ENCODE measurements around the gene CD1D. TPM values are rescaled to one million over a fixed set of nuclear protein-coding genes. Genes with fewer than 3 reads are reported as not detected.
A peak's percentile ranks its signal among the peaks of the same experiment; 100 is the strongest.

Gene CD1D
- total and polyA plus RNA-seq, 7 experiments from 2014 or later, result 0.09 to 13.2 (median 0.93) TPM; not detected in 3

GRCh38 chr1:158179301-158180041, 1.2 kb upstream of the CD1D start:
- peaks cover 65 to 80% (median 76%) of the 10 kb centered on the region in 5 donors for H3K27me3 Mint-ChIP-seq
- Histone ChIP-seq H3K9me3 (ENCODE audit: control insufficient read depth in 2 of 3, low read length in 3 of 3) (no peaks in the 10 kb centered on the region), H3K27ac (ENCODE audit: low read depth, low read length) (no peak overlapping the region), H3K4me1 (ENCODE audit: control insufficient read depth in 2 of 2, insufficient read depth in 2 of 2, low read length in 2 of 2) (peaks cover 0 to 5% of the 10 kb centered on the region in 2 donors), H3K36me3 (ENCODE audit: control insufficient read depth in 2 of 3, insufficient read depth in 3 of 3, low read length in 3 of 3) (no peaks in the 10 kb centered on the region), H3K27me3 (ENCODE audit: control insufficient read depth in 2 of 2, insufficient read depth in 2 of 2, low read length in 2 of 2) (peaks cover 7 to 18% of the 10 kb centered on the region in 2 donors), H3K4me3 (ENCODE audit: low read length) (no peak overlapping the region)
- no peak overlapping the region for H3K27ac Mint-ChIP-seq
- intact Hi-C loops (cut with micrococcal nuclease), result no loop called here
- ChIA-PET POLR2A (no interaction called here), CTCF (interaction anchor here (0.8 kb wide), 1 partner anchor 54 kb away, joined by 3 read pairs; no protein-coding TSS in a partner anchor)
- peaks cover 0 to 3% (median 0%) of the 10 kb centered on the region in 5 donors for H3K36me3 Mint-ChIP-seq
- peak; percentile 66 for ATAC-seq
- H3K4me1 Mint-ChIP-seq, result peaks cover 10 to 31% (median 20%) of the 10 kb centered on the region in 7 donors
- H3K9me3 Mint-ChIP-seq, result no peaks in the 10 kb centered on the region
- no peak for DNase-seq
- peak overlapping the region in 8 of 10 donors; percentile 1 to 66 (median 22) for H3K4me3 Mint-ChIP-seq

DNA sequence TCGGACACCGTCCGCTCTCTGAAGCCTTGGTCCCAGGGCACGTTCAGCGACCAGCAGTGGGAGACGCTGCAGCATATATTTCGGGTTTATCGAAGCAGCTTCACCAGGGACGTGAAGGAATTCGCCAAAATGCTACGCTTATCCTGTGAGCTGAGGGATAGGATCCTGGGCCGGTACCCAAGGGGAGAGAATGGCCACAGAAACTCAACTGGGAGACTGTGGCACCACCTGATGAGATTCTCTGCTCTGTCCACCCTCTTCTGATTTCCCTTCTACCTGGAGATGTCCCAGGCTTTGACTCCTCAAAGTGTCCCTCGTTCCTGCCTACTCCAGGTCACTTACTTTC, 855 bp downstream of the CD1D start:
- intact Hi-C loops (cut with micrococcal nuclease), result no loop called here
- Histone ChIP-seq H3K36me3 (ENCODE audit: control insufficient read depth in 2 of 3, insufficient read depth in 3 of 3, low read length in 3 of 3) (no peaks in the 10 kb centered on the region), H3K4me1 (ENCODE audit: control insufficient read depth in 2 of 2, insufficient read depth in 2 of 2, low read length in 2 of 2) (peaks cover 0 to 5% of the 10 kb centered on the region in 2 donors), H3K27ac (ENCODE audit: low read depth, low read length) (no peak overlapping the region), H3K27me3 (ENCODE audit: control insufficient read depth in 2 of 2, insufficient read depth in 2 of 2, low read length in 2 of 2) (peaks cover 7 to 16% of the 10 kb centered on the region in 2 donors), H3K4me3 (ENCODE audit: low read length) (no peak overlapping the region), H3K9me3 (ENCODE audit: control insufficient read depth in 2 of 3, low read length in 3 of 3) (no peaks in the 10 kb centered on the region)
- ChIA-PET CTCF (no interaction called here), POLR2A (no interaction called here)
- ATAC-seq (no peak), DNase-seq (no peak)
- peaks cover 0 to 3% (median 0%) of the 10 kb centered on the region in 5 donors for H3K36me3 Mint-ChIP-seq
- H3K9me3 Mint-ChIP-seq, result no peaks in the 10 kb centered on the region
- peak overlapping the region in 1 of 9 donors; percentile 37 for H3K27ac Mint-ChIP-seq
- peaks cover 10 to 31% (median 20%) of the 10 kb centered on the region in 7 donors for H3K4me1 Mint-ChIP-seq
- peaks cover 61 to 72% (median 62%) of the 10 kb centered on the region in 5 donors for H3K27me3 Mint-ChIP-seq
- peak overlapping the region; percentile 6 to 87 (median 70) for H3K4me3 Mint-ChIP-seq

DNA sequence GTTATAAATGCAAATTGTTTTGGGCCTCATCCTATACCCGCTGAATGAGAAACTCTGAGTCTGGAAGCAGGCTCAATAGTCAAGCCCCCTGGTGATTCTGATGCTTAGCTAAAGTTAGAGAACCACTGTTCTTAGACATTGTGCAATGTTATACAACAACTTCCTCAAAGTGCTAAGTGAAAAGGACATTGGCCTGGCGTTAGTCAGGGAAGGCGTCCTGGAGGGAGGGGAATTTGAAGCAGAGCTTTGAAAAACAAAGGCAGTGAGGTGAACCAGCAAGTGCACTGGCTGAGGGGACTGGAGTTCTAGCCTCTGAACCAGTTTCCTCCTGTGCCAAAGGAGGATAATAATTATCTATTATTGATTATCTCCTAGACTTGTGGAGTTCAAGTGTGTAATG, 5.1 kb downstream of the CD1D start:
- Histone ChIP-seq H3K9me3 (ENCODE audit: control insufficient read depth in 2 of 3, low read length in 3 of 3) (no peaks in the 10 kb centered on the region), H3K4me1 (ENCODE audit: control insufficient read depth in 2 of 2, insufficient read depth in 2 of 2, low read length in 2 of 2) (peaks cover 0 to 5% of the 10 kb centered on the region in 2 donors), H3K4me3 (ENCODE audit: low read length) (no peak overlapping the region), H3K36me3 (ENCODE audit: control insufficient read depth in 2 of 3, insufficient read depth in 3 of 3, low read length in 3 of 3) (no peaks in the 10 kb centered on the region), H3K27me3 (ENCODE audit: control insufficient read depth in 2 of 2, insufficient read depth in 2 of 2, low read length in 2 of 2) (peaks cover 0 to 3% of the 10 kb centered on the region in 2 donors), H3K27ac (ENCODE audit: low read depth, low read length) (no peak overlapping the region)
- no peak overlapping the region for H3K27ac Mint-ChIP-seq
- peaks cover 50 to 62% (median 59%) of the 10 kb centered on the region in 5 donors for H3K27me3 Mint-ChIP-seq
- ATAC-seq (peak; percentile 59), DNase-seq (no peak)
- CTCF ChIA-PET, result no interaction called here
- H3K36me3 Mint-ChIP-seq, result peaks cover 0 to 3% (median 0%) of the 10 kb centered on the region in 5 donors
- H3K4me1 Mint-ChIP-seq, result peaks cover 5 to 18% (median 10%) of the 10 kb centered on the region in 7 donors
- intact Hi-C loops (cut with micrococcal nuclease), result no loop called here
- POLR2A ChIA-PET, result no interaction called here
- H3K4me3 Mint-ChIP-seq, result no peak overlapping the region
- H3K9me3 Mint-ChIP-seq, result no peaks in the 10 kb centered on the region

- Mint-ChIP-seq H3K4me1 (peaks cover 3 to 15% (median 9%) of the 10 kb centered on the region in 7 donors), H3K27ac (no peak overlapping the region), H3K4me3 (no peak overlapping the region), H3K36me3 (peaks cover 0 to 3% (median 0%) of the 10 kb centered on the region in 5 donors), H3K9me3 (peaks cover 0 to under 1% (median 0%) of the 10 kb centered on the region in 11 donors), H3K27me3 (peaks cover 46 to 60% (median 57%) of the 10 kb centered on the region in 5 donors)
- H3K4me1 ChIP-seq (ENCODE audit: control insufficient read depth in 2 of 2, insufficient read depth in 2 of 2, low read length in 2 of 2), result peaks cover 0 to 5% of the 10 kb centered on the region in 2 donors
- peaks cover 0 to 3% of the 10 kb centered on the region in 2 donors for H3K27me3 ChIP-seq (ENCODE audit: control insufficient read depth in 2 of 2, insufficient read depth in 2 of 2, low read length in 2 of 2)
- no peaks in the 10 kb centered on the region for H3K9me3 ChIP-seq (ENCODE audit: control insufficient read depth in 2 of 3, low read length in 3 of 3)
- no peaks in the 10 kb centered on the region for H3K36me3 ChIP-seq (ENCODE audit: control insufficient read depth in 2 of 3, insufficient read depth in 3 of 3, low read length in 3 of 3)
- CTCF ChIA-PET, result no interaction called here
- POLR2A ChIA-PET, result no interaction called here
- H3K27ac ChIP-seq (ENCODE audit: low read depth, low read length), result no peak overlapping the region
- ATAC-seq (no peak), DNase-seq (no peak)
- intact Hi-C loops (cut with micrococcal nuclease), result no loop called here
- no peak overlapping the region for H3K4me3 ChIP-seq (ENCODE audit: low read length)
Observed at GRCh38 chr1:158186180-158186579, 5.5 kb downstream of the CD1D start.

DNA sequence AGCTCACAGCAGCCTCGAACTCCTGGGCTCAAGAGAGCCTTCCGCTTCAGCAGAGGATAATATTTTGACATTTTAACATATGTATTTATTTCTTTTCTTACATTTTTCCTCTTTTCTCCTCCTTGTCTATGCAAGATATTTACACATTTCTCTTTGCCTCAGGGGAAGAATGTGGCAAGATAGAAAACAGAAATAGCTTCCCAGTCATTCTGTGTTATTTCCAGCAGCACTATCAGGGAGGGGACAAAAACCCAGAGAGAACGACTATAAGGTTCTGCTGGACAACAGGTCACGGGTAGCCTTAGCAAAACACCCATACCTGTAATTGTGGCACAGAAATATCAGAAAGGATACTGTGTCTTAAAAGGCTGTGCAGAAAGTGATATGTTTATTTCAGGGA, 7.9 kb downstream of the CD1D start:
- H3K27me3 ChIP-seq (ENCODE audit: control insufficient read depth in 2 of 2, insufficient read depth in 2 of 2, low read length in 2 of 2), result no peaks in the 10 kb centered on the region
- no peak for DNase-seq
- H3K27ac ChIP-seq (ENCODE audit: low read depth, low read length), result no peak overlapping the region
- H3K27ac Mint-ChIP-seq, result no peak overlapping the region
- no peak for ATAC-seq
- intact Hi-C loops (cut with micrococcal nuclease), result no loop called here
- no peaks in the 10 kb centered on the region for H3K9me3 ChIP-seq (ENCODE audit: control insufficient read depth in 2 of 3, low read length in 3 of 3)
- no peak overlapping the region for H3K4me3 Mint-ChIP-seq
- peaks cover 0 to 3% (median 0%) of the 10 kb centered on the region in 7 donors for H3K4me1 Mint-ChIP-seq
- ChIA-PET POLR2A (no interaction called here), CTCF (no interaction called here)
- H3K4me1 ChIP-seq (ENCODE audit: control insufficient read depth in 2 of 2, insufficient read depth in 2 of 2, low read length in 2 of 2), result no peaks in the 10 kb centered on the region
- no peaks in the 10 kb centered on the region for H3K36me3 ChIP-seq (ENCODE audit: control insufficient read depth in 2 of 3, insufficient read depth in 3 of 3, low read length in 3 of 3)
- H3K9me3 Mint-ChIP-seq, result peaks cover 0 to 7% (median 2%) of the 10 kb centered on the region in 11 donors
- H3K36me3 Mint-ChIP-seq, result no peaks in the 10 kb centered on the region
- peaks cover 27 to 39% (median 34%) of the 10 kb centered on the region in 5 donors for H3K27me3 Mint-ChIP-seq
- no peak overlapping the region for H3K4me3 ChIP-seq (ENCODE audit: low read length)

DNA sequence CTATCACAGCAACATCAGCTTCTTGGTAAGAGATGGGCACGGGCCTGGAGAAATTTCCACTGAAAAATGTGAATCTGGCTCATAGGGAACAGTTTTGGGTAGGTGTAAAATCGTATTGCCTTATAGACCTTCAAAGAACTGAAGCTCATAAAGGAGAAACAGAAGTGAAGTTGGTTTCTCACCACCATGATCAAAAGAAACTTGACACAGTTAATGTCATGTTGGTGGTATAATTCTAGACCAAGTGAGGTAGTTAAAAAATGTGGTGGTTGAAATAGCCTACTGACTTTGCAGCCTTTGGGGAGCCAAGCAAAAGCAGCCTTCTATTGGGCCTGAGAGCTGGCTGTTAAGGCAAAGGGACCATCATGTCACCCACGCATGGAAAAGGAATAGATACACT, 8.9 kb downstream of the CD1D start:
- Mint-ChIP-seq H3K9me3 (peaks cover 0 to 10% (median 4%) of the 10 kb centered on the region in 11 donors), H3K27ac (no peak overlapping the region), H3K36me3 (no peaks in the 10 kb centered on the region), H3K4me3 (no peak overlapping the region), H3K27me3 (peaks cover 24 to 36% (median 33%) of the 10 kb centered on the region in 5 donors), H3K4me1 (no peaks in the 10 kb centered on the region)
- Histone ChIP-seq H3K9me3 (ENCODE audit: control insufficient read depth in 2 of 3, low read length in 3 of 3) (no peaks in the 10 kb centered on the region), H3K4me1 (ENCODE audit: control insufficient read depth in 2 of 2, insufficient read depth in 2 of 2, low read length in 2 of 2) (no peaks in the 10 kb centered on the region), H3K4me3 (ENCODE audit: low read length) (no peak overlapping the region), H3K27me3 (ENCODE audit: control insufficient read depth in 2 of 2, insufficient read depth in 2 of 2, low read length in 2 of 2) (no peaks in the 10 kb centered on the region), H3K27ac (ENCODE audit: low read depth, low read length) (no peak overlapping the region), H3K36me3 (ENCODE audit: control insufficient read depth in 2 of 3, insufficient read depth in 3 of 3, low read length in 3 of 3) (no peaks in the 10 kb centered on the region)
- ChIA-PET POLR2A (interaction anchor here (0.6 kb wide), 1 partner anchor 1038 kb away, joined by 3 read pairs; no protein-coding TSS in a partner anchor), CTCF (no interaction called here)
- intact Hi-C loops (cut with micrococcal nuclease), result no loop called here
- no peak for DNase-seq
- no peak for ATAC-seq

GRCh38 chr1:158191299-158191698, 10.6 kb downstream of the CD1D start:
- ATAC-seq (no peak), DNase-seq (no peak)
- Histone ChIP-seq H3K27ac (ENCODE audit: low read depth, low read length) (no peak overlapping the region), H3K27me3 (ENCODE audit: control insufficient read depth in 2 of 2, insufficient read depth in 2 of 2, low read length in 2 of 2) (no peaks in the 10 kb centered on the region), H3K36me3 (ENCODE audit: control insufficient read depth in 2 of 3, insufficient read depth in 3 of 3, low read length in 3 of 3) (no peaks in the 10 kb centered on the region), H3K4me3 (ENCODE audit: low read length) (no peak overlapping the region), H3K4me1 (ENCODE audit: control insufficient read depth in 2 of 2, insufficient read depth in 2 of 2, low read length in 2 of 2) (no peaks in the 10 kb centered on the region), H3K9me3 (ENCODE audit: control insufficient read depth in 2 of 3, low read length in 3 of 3) (no peaks in the 10 kb centered on the region)
- ChIA-PET CTCF (no interaction called here), POLR2A (no interaction called here)
- H3K36me3 Mint-ChIP-seq, result no peaks in the 10 kb centered on the region
- H3K9me3 Mint-ChIP-seq, result peaks cover 0 to 10% (median 4%) of the 10 kb centered on the region in 11 donors
- intact Hi-C loops (cut with micrococcal nuclease), result no loop called here
- no peaks in the 10 kb centered on the region for H3K4me1 Mint-ChIP-seq
- no peak overlapping the region for H3K27ac Mint-ChIP-seq
- peaks cover 23 to 46% (median 39%) of the 10 kb centered on the region in 5 donors for H3K27me3 Mint-ChIP-seq
- no peak overlapping the region for H3K4me3 Mint-ChIP-seq

All from naive thymus-derived CD4-positive, alpha-beta T cell (primary cell).